ENCODE measurements around the gene KRT15.

GRCh38 chr17:41491476-41491875 lies 27.2 kb downstream of the KRT15 start:
- TF ChIP-seq CTCF (IDR thresholded peaks at IDR 0.05) (no peak), POLR2A (IDR thresholded peaks at IDR 0.05) (no peak), POLR2AphosphoS5 (IDR thresholded peaks at IDR 0.05) (no peak)
